H1 (cell line): ENCODE data around the gene UBE2D3. TPM values are rescaled to one million over a fixed set of nuclear protein-coding genes. Genes with fewer than 3 reads are reported as not detected.

Experiments
- ATF2 ChIP-seq: IDR thresholded peaks from 2 replicates; pipeline ENCODE4 v1.6.1; 2012; ENCODE audit warnings: low read length, inconsistent platforms
- polyA plus RNA-seq, 7 experiments: library from polyadenylated mRNA; depleted of rRNA in 3 of 7; stranded (reverse) in 5 of 7; unstranded in 2 of 7; fragments of >200 nt in 5 of 7; fragments of 200-250 nt in 2 of 7; gene quantifications; 1 replicate in 5 of 7; 2 replicates in 1 of 7; 4 replicates in 1 of 7; pipeline versions ENCODE4 v1.2.1 to v1.2.3, GENCODE V29; 2011 to 2013; ENCODE audit warnings: missing spikeins in 2 of 7, mixed read lengths in 2 of 7
- total RNA-seq: library from RNA; stranded (reverse); fragmentation: NEBNext Ultra II Directional; extraction: Animal tissue kit (Norgen Biotek cat#: 25700); gene quantifications from 2 replicates; pipeline ENCODE4 v1.2.1, GENCODE V29; 2021

UBE2D3 gene
- total and polyA plus RNA-seq, 2 of the 8 experiments (the other 6 are each of a cell fraction or from before 2014, with no cell fraction given), result 396 to 544 TPM

- TF ChIP-seq ATF2, result no peak
Observed at GRCh38 chr4:102759831-102760644, 67.3 kb downstream of the UBE2D3 start (continued).
